EH (cell line): ENCODE measurements around the gene XIRP1.
A peak's percentile ranks its signal among the peaks of the same experiment; 100 is the strongest.
"Not testable (repeated sequence)": the region's sequence is repeated elsewhere in the genome, so short reads cannot be mapped to it uniquely, and the experiment has no call there.

Experiments used
- DNase-seq: peaks from one replicate; pipeline ENCODE4 v3.0.0-alpha.2; 2015; ENCODE audit warnings: low read depth

XIRP1 gene

GRCh38 chr3:39192490-39193092 lies at the start of gene XIRP1:
Gene XIRP1 (minus strand): TSS chr3:39192595. CDS start chr3:39189445, 3,150 bp downstream.
- DNase-seq: peak; percentile 62

GRCh38 chr3:39241561-39241960 lies 49.2 kb upstream of the XIRP1 start:
- no peak for DNase-seq

- no peak for DNase-seq
Measured at GRCh38 chr3:39237027-39237426, 44.6 kb upstream of the XIRP1 start.

- no peak for DNase-seq
Measured at GRCh38 chr3:39234651-39235050, 42.3 kb upstream of the XIRP1 start.

- DNase-seq: no peak
Measured at GRCh38 chr3:39232859-39233258, 40.5 kb upstream of the XIRP1 start.

GRCh38 chr3:39230453-39230852 lies 38.1 kb upstream of the XIRP1 start:
- DNase-seq: no peak

GRCh38 chr3:39228496-39228895 lies 36.1 kb upstream of the XIRP1 start:
- no peak for DNase-seq

- DNase-seq: not testable (repeated sequence)
Measured at GRCh38 chr3:39227596-39227995, 35.2 kb upstream of the XIRP1 start.

GRCh38 chr3:39226106-39226741 lies 33.8 kb upstream of the XIRP1 start:
- no peak for DNase-seq

GRCh38 chr3:39224288-39224687 lies 31.9 kb upstream of the XIRP1 start:
- no peak for DNase-seq

GRCh38 chr3:39222939-39223338 lies 30.5 kb upstream of the XIRP1 start:
- no peak for DNase-seq

GRCh38 chr3:39222462-39222861 lies 30.1 kb upstream of the XIRP1 start:
- no peak for DNase-seq

- DNase-seq: no peak
Measured at GRCh38 chr3:39221141-39221530, 28.7 kb upstream of the XIRP1 start.

- DNase-seq: no peak
Measured at GRCh38 chr3:39220407-39221140, 28.2 kb upstream of the XIRP1 start.

- DNase-seq: no peak
Measured at GRCh38 chr3:39219702-39220101, 27.3 kb upstream of the XIRP1 start.

GRCh38 chr3:39216176-39216790 lies 23.9 kb upstream of the XIRP1 start:
- DNase-seq: no peak

GRCh38 chr3:39213613-39214012 lies 21.2 kb upstream of the XIRP1 start:
- DNase-seq: no peak

- no peak for DNase-seq
Measured at GRCh38 chr3:39212665-39213064, 20.3 kb upstream of the XIRP1 start.

GRCh38 chr3:39211332-39212130 lies 19.1 kb upstream of the XIRP1 start:
- no peak for DNase-seq

GRCh38 chr3:39210078-39210477 lies 17.7 kb upstream of the XIRP1 start:
- no peak for DNase-seq

- no peak for DNase-seq
Measured at GRCh38 chr3:39209329-39209970, 17.1 kb upstream of the XIRP1 start.
